Suprapubic skin (tissue), 4 donors: ENCODE data around the gene PLXNC1. TPM values are rescaled to one million over a fixed set of nuclear protein-coding genes. Genes with fewer than 3 reads are reported as not detected.

Experiments used
- DNase-seq, 2 donors: peaks; one replicate each; pipeline ENCODE4 v3.0.0-alpha.2; 2019; ENCODE audit warnings: low spot score in 2 of 2
- H3K27ac ChIP-seq: fragments of 200-600 bp; sonication (generic); one replicate; pipeline ENCODE4 v1.5.1; 2019
- H3K27me3 ChIP-seq: fragments of 200-600 bp; sonication (generic); one replicate; pipeline ENCODE4 v1.5.1; 2019
- H3K36me3 ChIP-seq: fragments of 200-600 bp; sonication (generic); one replicate; pipeline ENCODE4 v1.5.1; 2019
- H3K4me1 ChIP-seq: fragments of 200-600 bp; sonication (generic); one replicate; pipeline ENCODE4 v1.5.1; 2019
- H3K4me3 ChIP-seq: fragments of 200-600 bp; sonication (generic); one replicate; pipeline ENCODE4 v1.5.1; 2019; ENCODE audit warnings: mild to moderate bottlenecking
- H3K9me3 ChIP-seq: fragments of 200-600 bp; sonication (generic); one replicate; pipeline ENCODE4 v1.5.1; 2019
- CTCF ChIP-seq, 2 donors: fragments of 200-600 bp in 1 of 2; fragments of 450-650 bp in 1 of 2; sonication (generic) in 1 of 2; IDR thresholded peaks; one replicate each; pipeline ENCODE4 v1.5.1; 2016 to 2019; ENCODE audit warnings: antibody characterized with exemption in 2 of 2, mild to moderate bottlenecking in 1 of 2, moderate library complexity in 1 of 2
- EP300 ChIP-seq: sonication (generic); formaldehyde crosslinking; IDR thresholded peaks from one replicate; pipeline ENCODE4 v1.6.1; 2017; ENCODE audit warnings: antibody characterized with exemption
- POLR2A ChIP-seq, 2 donors: fragments of 450-650 bp; IDR thresholded peaks; one replicate each; pipeline ENCODE4 v1.6.1; 2017; ENCODE audit warnings: antibody characterized with exemption in 2 of 2, mild to moderate bottlenecking in 2 of 2, moderate library complexity in 2 of 2
- POLR2AphosphoS5 ChIP-seq, 3 donors: sonication (generic); formaldehyde crosslinking; IDR thresholded peaks; one replicate each; pipeline ENCODE4 v1.6.1; 2017; ENCODE audit warnings: antibody characterized with exemption in 3 of 3
- WGBS: methylation state at CpG from one replicate; pipeline ENCODE4 v1.1.5; 2018; 5-methylcytosine and 5-hydroxymethylcytosine counted together
- total RNA-seq, 4 donors: library from RNA; depleted of rRNA; stranded (reverse); fragments of >200 nt; gene quantifications; one replicate each; pipeline ENCODE4 v1.1.0, GENCODE V29; 2016

Gene PLXNC1
- total RNA-seq, 4 donors from 2014 or later: 8.1 to 30.9 (median 15.3) TPM

GRCh38 chr12:94182986-94183707 is 34.8 kb downstream of the PLXNC1 start:
- Histone ChIP-seq H3K27me3 (peaks cover 5% of the 10 kb centered on the region), H3K27ac (no peak overlapping the region), H3K9me3 (no peaks in the 10 kb centered on the region), H3K4me1 (peaks cover 5% of the 10 kb centered on the region), H3K36me3 (no peaks in the 10 kb centered on the region), H3K4me3 (no peak overlapping the region)
- TF ChIP-seq EP300: no peak
- no peak for TF ChIP-seq POLR2A (IDR thresholded peaks at IDR 0.05)
- TF ChIP-seq CTCF (IDR thresholded peaks at IDR 0.05): no peak
- TF ChIP-seq POLR2AphosphoS5 (IDR thresholded peaks at IDR 0.05): no peak
- WGBS: 63% methylated on average over 5 of the region's 5 CpGs
- no peak for DNase-seq

- H3K4me3 ChIP-seq: no peak overlapping the region
- peaks cover 5% of the 10 kb centered on the region for H3K4me1 ChIP-seq
- no peak overlapping the region for H3K27ac ChIP-seq
- H3K27me3 ChIP-seq: peaks cover 5% of the 10 kb centered on the region
- 86% methylated on average over 9 of the region's 9 CpGs for WGBS
- H3K36me3 ChIP-seq: no peaks in the 10 kb centered on the region
- no peak for TF ChIP-seq POLR2AphosphoS5 (IDR thresholded peaks at IDR 0.05)
- TF ChIP-seq POLR2A (IDR thresholded peaks at IDR 0.05): no peak
- no peak for TF ChIP-seq CTCF (IDR thresholded peaks at IDR 0.05)
- TF ChIP-seq EP300: no peak
- DNase-seq: no peak
- no peaks in the 10 kb centered on the region for H3K9me3 ChIP-seq
Observed at GRCh38 chr12:94183708-94184379, 35.5 kb downstream of the PLXNC1 start.

GRCh38 chr12:94184995-94185719 is 36.8 kb downstream of the PLXNC1 start:
- no peak overlapping the region for H3K4me3 ChIP-seq
- H3K27me3 ChIP-seq: peaks cover 5% of the 10 kb centered on the region
- H3K9me3 ChIP-seq: no peaks in the 10 kb centered on the region
- H3K36me3 ChIP-seq: no peaks in the 10 kb centered on the region
- WGBS: 81% methylated on average over 7 of the region's 7 CpGs
- TF ChIP-seq POLR2AphosphoS5 (IDR thresholded peaks at IDR 0.05): no peak
- no peak for TF ChIP-seq POLR2A (IDR thresholded peaks at IDR 0.05)
- no peak for TF ChIP-seq EP300
- TF ChIP-seq CTCF (IDR thresholded peaks at IDR 0.05): no peak
- H3K27ac ChIP-seq: no peak overlapping the region
- no peak for DNase-seq
- H3K4me1 ChIP-seq: peaks cover 5% of the 10 kb centered on the region

- Histone ChIP-seq H3K27me3 (peaks cover 5% of the 10 kb centered on the region), H3K27ac (no peak overlapping the region), H3K9me3 (no peaks in the 10 kb centered on the region), H3K36me3 (no peaks in the 10 kb centered on the region), H3K4me3 (no peak overlapping the region), H3K4me1 (peaks cover 5% of the 10 kb centered on the region)
- DNase-seq: no peak
- TF ChIP-seq CTCF (IDR thresholded peaks at IDR 0.05): no peak
- TF ChIP-seq POLR2A (IDR thresholded peaks at IDR 0.05): no peak
- no peak for TF ChIP-seq POLR2AphosphoS5 (IDR thresholded peaks at IDR 0.05)
- TF ChIP-seq EP300: no peak
- 88% methylated on average over 7 of the region's 7 CpGs for WGBS
Observed at GRCh38 chr12:94185801-94186200, 37.4 kb downstream of the PLXNC1 start.
